Measurements from ENCODE around the gene OR52R1.
"Not testable (repeated sequence)": the region's sequence is repeated elsewhere in the genome, so short reads cannot be mapped to it uniquely, and the experiment has no call there.

Gene OR52R1

DNA sequence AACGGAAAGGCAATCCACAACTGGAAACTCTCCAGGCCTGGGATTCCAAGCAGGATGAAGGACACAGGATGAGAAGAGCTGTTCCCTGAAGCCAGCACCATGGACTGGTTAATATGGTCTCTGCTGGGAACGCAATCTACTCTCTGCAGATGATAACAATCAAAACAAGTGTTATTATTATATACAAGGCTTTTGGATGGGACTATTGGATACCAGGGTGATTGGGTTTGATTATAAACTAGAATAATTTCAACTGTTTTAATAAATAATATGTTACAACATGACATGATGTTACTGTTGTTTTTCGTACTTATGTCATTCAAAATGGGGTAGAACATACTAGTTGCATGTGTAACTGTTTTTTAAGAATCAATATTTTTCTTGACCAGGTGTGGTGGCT, at the start of gene OR52R1:
TSS of gene OR52R1 (minus strand) at position 101 of the 400 bp plus-strand sequence. CDS start at position 101, 0 bp downstream.
- Histone ChIP-seq H3K4me3 (ENCODE audit: low read depth in 1 of 2, low read length in 2 of 2) (no peak within 1 kb of the TSS), H3K9ac (ENCODE audit: low read length) (no peak within 1 kb of the TSS), H3K27me3 (ENCODE audit: control insufficient read depth in 1 of 2, insufficient read depth in 2 of 2, low read length in 2 of 2) (no peaks in the 10 kb centered on the region), H3K4me1 (ENCODE audit: insufficient read depth, low read length) (no peaks in the 10 kb centered on the region), H3K9me3 (ENCODE audit: low read length) (no peaks in the 10 kb centered on the region), H3K36me3 (ENCODE audit: insufficient read depth, low read length) (no peaks in the 10 kb centered on the region), H3K27ac (ENCODE audit: low read depth, low read length) (no peak within 1 kb of the TSS)

GRCh38 chr11:4851033-4851432, 46.9 kb upstream of the OR52R1 start:
- Histone ChIP-seq H3K27me3 (ENCODE audit: control insufficient read depth in 1 of 2, insufficient read depth in 2 of 2, low read length in 2 of 2) (no peaks in the 10 kb centered on the region), H3K9me3 (ENCODE audit: low read length) (no peaks in the 10 kb centered on the region), H3K4me1 (ENCODE audit: insufficient read depth, low read length) (no peaks in the 10 kb centered on the region), H3K36me3 (ENCODE audit: insufficient read depth, low read length) (no peaks in the 10 kb centered on the region), H3K9ac (ENCODE audit: low read length) (no peak overlapping the region), H3K27ac (ENCODE audit: low read depth, low read length) (no peak overlapping the region), H3K4me3 (ENCODE audit: low read depth in 1 of 2, low read length in 2 of 2) (no peak overlapping the region)

DNA sequence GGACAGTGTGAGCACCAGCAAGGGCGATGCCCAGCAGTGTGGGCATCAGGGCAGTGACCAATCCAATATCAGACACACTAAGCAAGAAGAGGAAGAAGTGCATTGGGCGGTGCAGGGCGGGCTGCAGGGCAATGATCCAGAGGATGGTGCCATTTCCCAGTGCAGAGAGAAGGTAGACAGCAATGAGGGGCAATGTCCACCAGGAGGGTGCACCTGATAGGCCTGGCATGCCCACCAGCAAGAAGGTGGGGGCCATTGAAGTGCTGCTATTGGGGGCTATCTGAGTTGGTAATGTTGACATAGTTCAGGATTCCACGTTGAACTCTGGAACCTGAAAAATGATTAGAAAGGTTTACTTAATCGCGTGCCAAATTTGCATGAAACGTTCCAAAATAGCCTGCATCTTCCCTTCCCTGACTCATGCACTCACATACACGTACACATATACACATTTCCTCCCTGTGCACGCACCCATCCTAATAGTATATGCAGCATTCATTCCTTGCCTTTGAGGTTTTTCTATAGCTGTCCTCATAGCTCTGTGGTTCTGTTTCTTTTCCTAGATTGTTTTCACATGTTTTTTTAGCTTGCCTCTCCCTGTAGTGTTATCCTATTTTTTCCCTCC, 44.8 kb upstream of the OR52R1 start, which contains the start of gene OR51S1:
TSS of gene OR51S1 (minus strand) at position 301 of the 625 bp plus-strand sequence. CDS start at position 301, 0 bp downstream.
- Histone ChIP-seq H3K4me1 (ENCODE audit: insufficient read depth, low read length) (no peaks in the 10 kb centered on the region), H3K9ac (ENCODE audit: low read length) (no peak within 1 kb of the TSS), H3K27me3 (ENCODE audit: control insufficient read depth in 1 of 2, insufficient read depth in 2 of 2, low read length in 2 of 2) (no peaks in the 10 kb centered on the region), H3K9me3 (ENCODE audit: low read length) (no peaks in the 10 kb centered on the region), H3K4me3 (ENCODE audit: low read depth in 1 of 2, low read length in 2 of 2) (no peak within 1 kb of the TSS), H3K36me3 (ENCODE audit: insufficient read depth, low read length) (no peaks in the 10 kb centered on the region), H3K27ac (ENCODE audit: low read depth, low read length) (no peak within 1 kb of the TSS)

DNA sequence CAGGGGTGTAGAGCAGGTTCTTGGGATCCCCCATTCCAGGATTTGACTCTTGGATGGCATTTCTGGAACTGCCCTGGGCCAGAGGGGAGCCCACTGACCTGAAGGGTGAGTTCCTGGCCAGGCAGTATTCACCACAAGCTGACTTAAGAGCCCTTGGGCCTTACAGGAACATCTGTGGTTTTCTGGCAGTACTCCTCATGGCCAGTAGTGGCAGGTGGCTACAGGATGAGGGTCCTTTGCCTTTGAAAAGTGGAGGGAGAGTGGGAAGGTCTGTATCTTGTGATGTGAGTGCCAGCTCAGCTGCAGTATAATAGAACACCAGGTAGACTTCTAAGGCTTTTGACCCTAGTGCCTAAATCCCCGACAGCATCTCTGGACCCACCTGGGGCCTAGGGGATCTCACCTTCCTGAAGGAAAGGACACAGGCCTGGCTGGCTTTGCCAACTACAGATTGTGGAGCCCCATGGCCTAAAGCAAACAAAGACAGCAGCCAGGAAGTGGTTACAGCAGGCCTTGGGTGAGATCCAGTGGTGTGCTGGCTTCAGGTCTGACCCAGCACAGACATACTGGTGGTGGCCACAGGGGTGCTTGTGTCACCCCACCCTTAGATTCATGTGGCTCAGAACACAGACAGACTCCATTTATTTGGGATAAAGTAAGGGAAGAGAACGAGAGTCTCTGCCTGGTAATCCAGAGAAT, 35.8 kb upstream of the OR52R1 start:
- Histone ChIP-seq H3K4me3 (ENCODE audit: low read depth in 1 of 2, low read length in 2 of 2) (no peak overlapping the region), H3K27me3 (ENCODE audit: control insufficient read depth in 1 of 2, insufficient read depth in 2 of 2, low read length in 2 of 2) (no peaks in the 10 kb centered on the region), H3K9me3 (ENCODE audit: low read length) (no peaks in the 10 kb centered on the region), H3K27ac (ENCODE audit: low read depth, low read length) (no peak overlapping the region), H3K36me3 (ENCODE audit: insufficient read depth, low read length) (no peaks in the 10 kb centered on the region), H3K4me1 (ENCODE audit: insufficient read depth, low read length) (peaks cover 5% of the 10 kb centered on the region), H3K9ac (ENCODE audit: low read length) (no peak overlapping the region)

DNA sequence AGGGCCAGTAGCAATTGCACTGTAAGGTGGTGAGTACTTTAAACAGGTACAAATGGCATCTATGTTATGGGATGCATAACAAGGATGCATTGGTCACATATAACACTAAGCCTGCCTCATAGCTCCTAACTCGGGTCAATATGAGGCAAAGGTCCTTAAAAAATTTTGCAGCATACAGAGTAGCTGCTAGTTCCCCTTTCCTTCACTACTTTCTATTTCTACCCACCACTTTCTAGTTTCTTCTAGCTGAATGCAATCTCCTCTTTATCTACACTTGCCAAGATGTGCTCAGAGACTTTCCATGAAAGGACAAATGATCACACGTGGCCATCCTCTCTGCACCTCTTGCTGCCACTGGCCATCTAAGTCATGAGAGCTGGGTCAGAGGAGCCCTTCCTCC, 26.7 kb upstream of the OR52R1 start:
- Histone ChIP-seq H3K9me3 (ENCODE audit: low read length) (no peaks in the 10 kb centered on the region), H3K36me3 (ENCODE audit: insufficient read depth, low read length) (no peaks in the 10 kb centered on the region), H3K27ac (ENCODE audit: low read depth, low read length) (no peak overlapping the region), H3K9ac (ENCODE audit: low read length) (no peak overlapping the region), H3K4me3 (ENCODE audit: low read depth in 1 of 2, low read length in 2 of 2) (no peak overlapping the region), H3K27me3 (ENCODE audit: control insufficient read depth in 1 of 2, insufficient read depth in 2 of 2, low read length in 2 of 2) (no peaks in the 10 kb centered on the region), H3K4me1 (ENCODE audit: insufficient read depth, low read length) (peaks cover 11% of the 10 kb centered on the region)

GRCh38 chr11:4830346-4830745, 26.2 kb upstream of the OR52R1 start:
- H3K27me3 ChIP-seq (ENCODE audit: control insufficient read depth in 1 of 2, insufficient read depth in 2 of 2, low read length in 2 of 2), result no peaks in the 10 kb centered on the region
- peaks cover 8% of the 10 kb centered on the region for H3K4me1 ChIP-seq (ENCODE audit: insufficient read depth, low read length)
- H3K27ac ChIP-seq (ENCODE audit: low read depth, low read length), result no peak overlapping the region
- H3K9ac ChIP-seq (ENCODE audit: low read length), result no peak overlapping the region
- H3K4me3 ChIP-seq (ENCODE audit: low read depth in 1 of 2, low read length in 2 of 2), result no peak overlapping the region
- H3K36me3 ChIP-seq (ENCODE audit: insufficient read depth, low read length), result no peaks in the 10 kb centered on the region
- no peaks in the 10 kb centered on the region for H3K9me3 ChIP-seq (ENCODE audit: low read length)

DNA sequence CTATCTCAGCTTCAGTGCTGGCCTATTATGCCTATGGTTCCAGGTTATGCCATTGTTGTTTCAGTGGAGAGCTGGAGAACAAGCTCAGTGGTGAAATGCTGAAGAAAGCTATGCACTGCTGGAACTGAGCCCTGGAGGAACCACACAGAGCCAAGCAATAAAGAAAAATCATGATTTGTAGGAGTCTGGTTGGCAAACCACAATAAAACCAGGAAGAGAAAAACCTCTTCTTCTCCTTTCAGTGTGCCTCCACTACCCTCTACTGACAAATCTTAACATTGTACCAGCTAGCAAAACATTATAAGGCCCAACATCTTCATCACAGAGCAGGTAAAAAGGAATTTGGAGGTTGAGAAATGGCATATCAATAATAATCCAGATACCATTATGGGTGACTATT, 22.2 kb upstream of the OR52R1 start:
- Histone ChIP-seq H3K4me3 (ENCODE audit: low read depth in 1 of 2, low read length in 2 of 2) (no peak overlapping the region), H3K27me3 (ENCODE audit: control insufficient read depth in 1 of 2, insufficient read depth in 2 of 2, low read length in 2 of 2) (no peaks in the 10 kb centered on the region), H3K36me3 (ENCODE audit: insufficient read depth, low read length) (no peaks in the 10 kb centered on the region)

GRCh38 chr11:4825132-4825531, 21.0 kb upstream of the OR52R1 start:
- Histone ChIP-seq H3K27ac (ENCODE audit: low read depth, low read length) (no peak overlapping the region), H3K4me3 (ENCODE audit: low read depth in 1 of 2, low read length in 2 of 2) (no peak overlapping the region), H3K36me3 (ENCODE audit: insufficient read depth, low read length) (no peaks in the 10 kb centered on the region), H3K9me3 (ENCODE audit: low read length) (no peaks in the 10 kb centered on the region), H3K9ac (ENCODE audit: low read length) (no peak overlapping the region), H3K4me1 (ENCODE audit: insufficient read depth, low read length) (peaks cover 6% of the 10 kb centered on the region), H3K27me3 (ENCODE audit: control insufficient read depth in 1 of 2, insufficient read depth in 2 of 2, low read length in 2 of 2) (no peaks in the 10 kb centered on the region)

More for the DNA sequence above, 22.2 kb upstream of the OR52R1 start:
- Histone ChIP-seq H3K9me3 (ENCODE audit: low read length) (no peaks in the 10 kb centered on the region), H3K9ac (ENCODE audit: low read length) (no peak overlapping the region), H3K4me1 (ENCODE audit: insufficient read depth, low read length) (peaks cover 6% of the 10 kb centered on the region), H3K27ac (ENCODE audit: low read depth, low read length) (no peak overlapping the region)

GRCh38 chr11:4821021-4821420, 16.8 kb upstream of the OR52R1 start, which contains the start of gene OR51F2:
OR51F2 (plus strand) TSS chr11:4821321; CDS start chr11:4821422, 101 bp downstream.
- H3K4me1 ChIP-seq (ENCODE audit: insufficient read depth, low read length), result no peaks in the 10 kb centered on the region
- no peak within 1 kb of the TSS for H3K4me3 ChIP-seq (ENCODE audit: low read depth in 1 of 2, low read length in 2 of 2)
- no peaks in the 10 kb centered on the region for H3K36me3 ChIP-seq (ENCODE audit: insufficient read depth, low read length)
- no peaks in the 10 kb centered on the region for H3K27me3 ChIP-seq (ENCODE audit: control insufficient read depth in 1 of 2, insufficient read depth in 2 of 2, low read length in 2 of 2)
- H3K9me3 ChIP-seq (ENCODE audit: low read length), result no peaks in the 10 kb centered on the region
- H3K9ac ChIP-seq (ENCODE audit: low read length), result no peak within 1 kb of the TSS
- H3K27ac ChIP-seq (ENCODE audit: low read depth, low read length), result no peak within 1 kb of the TSS

DNA sequence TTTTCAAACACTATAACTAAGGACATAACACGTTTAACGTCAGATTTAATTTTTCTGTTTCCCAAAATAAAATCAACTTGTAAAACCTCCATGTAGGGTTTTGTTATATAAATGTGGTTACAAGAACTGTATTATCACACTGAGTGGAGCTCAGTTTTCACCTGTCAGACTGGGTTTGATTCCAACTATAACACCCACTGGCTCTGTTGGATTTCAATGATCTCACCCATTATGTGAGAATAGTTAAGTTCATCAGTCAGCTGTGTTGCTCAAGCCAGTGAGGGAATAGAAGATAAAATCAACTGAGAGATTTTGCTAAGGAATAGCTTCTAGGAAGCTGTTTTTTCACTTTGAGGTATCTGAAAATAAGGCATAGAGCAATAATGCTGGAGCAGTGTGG, 5.1 kb upstream of the OR52R1 start:
- H3K27ac ChIP-seq (ENCODE audit: low read depth, low read length), result no peak overlapping the region
- H3K4me3 ChIP-seq (ENCODE audit: low read depth in 1 of 2, low read length in 2 of 2), result no peak overlapping the region
- H3K9me3 ChIP-seq (ENCODE audit: low read length), result no peaks in the 10 kb centered on the region
- no peak overlapping the region for H3K9ac ChIP-seq (ENCODE audit: low read length)
- no peaks in the 10 kb centered on the region for H3K36me3 ChIP-seq (ENCODE audit: insufficient read depth, low read length)
- H3K27me3 ChIP-seq (ENCODE audit: control insufficient read depth in 1 of 2, insufficient read depth in 2 of 2, low read length in 2 of 2), result no peaks in the 10 kb centered on the region
- no peaks in the 10 kb centered on the region for H3K4me1 ChIP-seq (ENCODE audit: insufficient read depth, low read length)

GRCh38 chr11:4808476-4808875, 4.3 kb upstream of the OR52R1 start:
- Histone ChIP-seq H3K9ac (ENCODE audit: low read length) (no peak overlapping the region), H3K4me3 (ENCODE audit: low read depth in 1 of 2, low read length in 2 of 2) (no peak overlapping the region)

DNA sequence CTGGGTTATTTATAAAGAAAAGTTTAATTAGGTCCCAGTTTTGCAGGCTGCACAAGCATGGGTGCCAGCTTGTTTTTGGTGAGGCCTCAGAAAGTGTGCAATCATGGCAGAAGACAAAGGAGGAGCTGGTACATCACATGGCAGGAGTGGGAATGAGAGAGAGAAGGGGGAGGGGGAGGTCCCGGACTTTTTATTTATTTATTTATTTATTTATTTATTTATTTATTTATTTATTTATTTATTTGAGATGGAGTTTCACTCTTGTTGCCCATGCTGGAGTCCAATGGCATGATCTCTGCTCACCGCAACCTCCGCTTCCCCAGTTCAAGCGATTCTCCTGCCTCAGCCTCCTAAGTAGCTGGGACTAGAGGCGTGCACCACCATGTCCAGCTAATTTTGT, 2.9 kb downstream of the OR52R1 start:
- H3K27ac ChIP-seq (ENCODE audit: low read depth, low read length); H3K9ac ChIP-seq (ENCODE audit: low read length); H3K4me1 ChIP-seq (ENCODE audit: insufficient read depth, low read length); H3K36me3 ChIP-seq (ENCODE audit: insufficient read depth, low read length); H3K27me3 ChIP-seq (ENCODE audit: control insufficient read depth in 1 of 2, insufficient read depth in 2 of 2, low read length in 2 of 2); H3K9me3 ChIP-seq (ENCODE audit: low read length); H3K4me3 ChIP-seq (ENCODE audit: low read depth in 1 of 2, low read length in 2 of 2): not testable (repeated sequence)

More at GRCh38 chr11:4808476-4808875, 4.3 kb upstream of the OR52R1 start:
- Histone ChIP-seq H3K27ac (ENCODE audit: low read depth, low read length) (no peak overlapping the region), H3K27me3 (ENCODE audit: control insufficient read depth in 1 of 2, insufficient read depth in 2 of 2, low read length in 2 of 2) (no peaks in the 10 kb centered on the region), H3K9me3 (ENCODE audit: low read length) (no peaks in the 10 kb centered on the region), H3K4me1 (ENCODE audit: insufficient read depth, low read length) (no peaks in the 10 kb centered on the region), H3K36me3 (ENCODE audit: insufficient read depth, low read length) (no peaks in the 10 kb centered on the region)
